Brain microvascular endothelial cell (primary cell): ENCODE measurements around the gene PRKAG3.
"Not testable (repeated sequence)": the region's sequence is repeated elsewhere in the genome, so short reads cannot be mapped to it uniquely, and the experiment has no call there.

Experiments used
- DNase-seq: peaks from one replicate; pipeline ENCODE4 v3.0.0-alpha.2; 2020
- H3K27ac ChIP-seq: fragments of 250-450 bp; sonication (Bioruptor Pico); 2 replicates; pipeline ENCODE4 v1.5.1; 2020; ENCODE audit warnings: mild to moderate bottlenecking, moderate library complexity
- H3K27me3 ChIP-seq: fragments of 250-450 bp; sonication (Bioruptor Pico); replicated peaks from 2 replicates; pipeline ENCODE4 v1.5.1; 2020; ENCODE audit warnings: mild to moderate bottlenecking
- H3K36me3 ChIP-seq: fragments of 250-450 bp; sonication (Bioruptor Pico); replicated peaks from 2 replicates; pipeline ENCODE4 v1.5.1; 2020; ENCODE audit warnings: mild to moderate bottlenecking
- H3K4me3 ChIP-seq: 2 replicates; pipeline ENCODE4 v1.5.1; 2011; ENCODE audit warnings: low read depth, mild to moderate bottlenecking, control low read depth, low read length, moderate library complexity
- in situ Hi-C: cut with HindIII; loops from 2 replicates; pipeline ENCODE4 v1.10.0; 2017; ENCODE audit warnings: low sequenced_read_pairs, low pct_ligation_motif_present
- TF ChIP-seq, protein P1 (sequence below): IDR thresholded peaks from 2 replicates; pipeline ENCODE4 v1.5.1; 2011; ENCODE audit warnings: low read depth, mild to moderate bottlenecking, moderate library complexity, low read length, control low read depth, inconsistent platforms; ENCODE audit errors: missing control alignments

Gene PRKAG3

DNA sequence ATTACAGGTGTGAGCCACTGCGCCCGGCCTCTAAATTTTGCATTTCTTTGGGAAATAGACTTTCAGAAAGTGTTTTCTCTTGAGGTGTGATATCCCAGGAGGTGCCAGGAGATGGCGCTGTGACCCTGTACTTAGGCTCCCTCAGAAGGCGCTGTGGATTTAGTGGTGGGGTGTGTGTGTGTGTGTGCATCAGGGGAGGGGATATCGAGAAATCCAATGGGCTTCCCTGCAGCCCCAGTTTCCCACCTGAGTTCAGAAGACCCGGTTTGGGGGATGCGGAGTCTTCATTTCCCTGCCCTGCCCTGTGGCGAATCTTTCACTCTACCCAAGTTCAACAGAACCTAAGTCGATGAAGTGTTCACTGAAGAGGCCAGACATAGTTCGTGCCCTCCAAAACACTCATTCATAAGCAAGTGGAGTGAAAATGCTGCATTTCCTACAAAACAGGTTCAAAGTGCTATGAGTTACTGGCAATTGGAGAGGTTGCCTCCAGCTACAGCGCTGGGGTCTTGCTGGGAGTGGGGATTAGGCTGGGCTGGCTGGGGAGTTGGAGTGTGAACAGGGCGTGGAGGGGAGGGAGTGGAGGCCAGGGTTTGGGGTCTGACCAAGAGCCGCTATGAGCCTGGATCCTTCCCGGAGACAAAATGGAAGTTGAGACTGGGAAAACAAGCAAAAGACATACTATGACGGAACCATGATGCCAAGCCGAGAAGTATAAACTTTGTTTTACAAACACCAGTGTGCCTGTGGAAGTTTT is 21.5 kb upstream of the PRKAG3 start:
- TF ChIP-seq, protein P1, sequence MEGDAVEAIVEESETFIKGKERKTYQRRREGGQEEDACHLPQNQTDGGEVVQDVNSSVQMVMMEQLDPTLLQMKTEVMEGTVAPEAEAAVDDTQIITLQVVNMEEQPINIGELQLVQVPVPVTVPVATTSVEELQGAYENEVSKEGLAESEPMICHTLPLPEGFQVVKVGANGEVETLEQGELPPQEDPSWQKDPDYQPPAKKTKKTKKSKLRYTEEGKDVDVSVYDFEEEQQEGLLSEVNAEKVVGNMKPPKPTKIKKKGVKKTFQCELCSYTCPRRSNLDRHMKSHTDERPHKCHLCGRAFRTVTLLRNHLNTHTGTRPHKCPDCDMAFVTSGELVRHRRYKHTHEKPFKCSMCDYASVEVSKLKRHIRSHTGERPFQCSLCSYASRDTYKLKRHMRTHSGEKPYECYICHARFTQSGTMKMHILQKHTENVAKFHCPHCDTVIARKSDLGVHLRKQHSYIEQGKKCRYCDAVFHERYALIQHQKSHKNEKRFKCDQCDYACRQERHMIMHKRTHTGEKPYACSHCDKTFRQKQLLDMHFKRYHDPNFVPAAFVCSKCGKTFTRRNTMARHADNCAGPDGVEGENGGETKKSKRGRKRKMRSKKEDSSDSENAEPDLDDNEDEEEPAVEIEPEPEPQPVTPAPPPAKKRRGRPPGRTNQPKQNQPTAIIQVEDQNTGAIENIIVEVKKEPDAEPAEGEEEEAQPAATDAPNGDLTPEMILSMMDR, result peak; percentile 88
- peak; percentile 38 for DNase-seq
- in situ Hi-C loops, result no loop called here

DNA sequence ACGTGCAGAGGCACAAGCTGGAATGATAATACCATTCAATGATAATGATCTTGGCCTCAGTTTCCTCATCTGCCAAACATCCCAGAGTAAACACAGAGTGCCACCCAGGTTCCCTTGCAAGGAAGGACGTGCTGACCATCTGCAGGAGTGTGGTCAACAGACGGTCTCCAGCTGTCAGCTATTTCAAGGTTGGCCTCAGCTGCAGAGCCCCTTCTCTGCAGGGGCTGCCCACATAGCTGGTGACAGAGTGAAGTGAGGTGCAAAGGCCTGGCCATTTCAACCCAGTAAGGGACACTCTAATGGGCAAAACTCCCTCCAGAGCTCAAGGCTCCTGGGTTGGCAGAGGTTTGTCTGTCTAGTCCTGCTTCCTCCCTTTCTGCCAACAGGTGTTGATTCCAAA is 19.7 kb upstream of the PRKAG3 start:
- peaks cover 29% of the 10 kb centered on the region for H3K27me3 ChIP-seq
- H3K36me3 ChIP-seq, result no peaks in the 10 kb centered on the region
- H3K4me3 ChIP-seq, result no peak overlapping the region
- TF ChIP-seq, protein P1, result no peak
- no peak for DNase-seq
- no peak overlapping the region for H3K27ac ChIP-seq
- in situ Hi-C loops, result no loop called here

More for the DNA sequence above, 21.5 kb upstream of the PRKAG3 start:
- no peaks in the 10 kb centered on the region for H3K36me3 ChIP-seq
- no peak overlapping the region for H3K27ac ChIP-seq
- peaks cover 43% of the 10 kb centered on the region for H3K27me3 ChIP-seq
- no peak overlapping the region for H3K4me3 ChIP-seq

DNA sequence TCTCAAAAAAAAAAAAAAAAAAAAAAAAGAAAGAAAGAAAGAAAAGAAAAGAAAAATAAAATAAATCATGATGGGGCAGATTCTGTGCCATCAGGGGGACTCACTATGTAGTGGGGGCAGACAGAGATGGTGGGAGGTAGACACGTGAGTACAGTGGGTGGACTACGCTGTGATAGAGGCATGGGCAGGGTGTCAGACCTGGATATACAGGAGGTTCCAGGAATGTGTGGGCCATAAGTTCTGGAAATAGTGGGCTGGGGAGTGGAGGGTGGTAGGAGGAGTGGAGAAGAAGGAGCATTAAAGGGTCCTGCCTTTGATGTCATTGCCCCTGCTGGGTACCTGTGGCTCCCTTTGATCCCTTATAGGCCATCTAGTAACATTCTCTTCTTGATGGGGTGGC is 19.2 kb upstream of the PRKAG3 start:
- TF ChIP-seq, protein P1, result no peak
- in situ Hi-C loops, result no loop called here
- H3K27me3 ChIP-seq, result peaks cover 24% of the 10 kb centered on the region
- no peak for DNase-seq
- no peak overlapping the region for H3K27ac ChIP-seq
- no peak overlapping the region for H3K4me3 ChIP-seq
- no peaks in the 10 kb centered on the region for H3K36me3 ChIP-seq

DNA sequence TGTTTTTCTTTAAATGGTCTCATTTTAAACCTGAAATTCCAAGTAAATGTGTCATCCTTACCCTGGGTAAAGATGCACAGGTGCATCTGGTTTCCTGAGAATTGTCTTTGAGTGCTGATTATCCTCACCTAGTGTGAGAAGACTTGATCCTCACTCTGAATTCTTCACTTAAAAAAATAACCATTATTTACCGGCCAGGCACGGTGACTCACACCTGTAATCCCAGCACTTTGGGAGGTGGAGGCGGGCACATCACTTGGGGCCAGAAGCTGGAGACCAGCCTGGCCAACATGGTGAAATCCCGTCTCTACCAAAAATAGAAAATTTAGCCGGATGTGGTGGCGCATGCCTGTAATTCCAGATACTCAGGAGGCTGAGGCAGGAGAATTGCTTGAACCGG is 18.1 kb upstream of the PRKAG3 start:
- Histone ChIP-seq H3K27ac (no peak overlapping the region), H3K27me3 (peaks cover 13% of the 10 kb centered on the region), H3K4me3 (no peak overlapping the region), H3K36me3 (no peaks in the 10 kb centered on the region)
- TF ChIP-seq, protein P1, result no peak
- DNase-seq, result no peak
- in situ Hi-C loops, result no loop called here

DNA sequence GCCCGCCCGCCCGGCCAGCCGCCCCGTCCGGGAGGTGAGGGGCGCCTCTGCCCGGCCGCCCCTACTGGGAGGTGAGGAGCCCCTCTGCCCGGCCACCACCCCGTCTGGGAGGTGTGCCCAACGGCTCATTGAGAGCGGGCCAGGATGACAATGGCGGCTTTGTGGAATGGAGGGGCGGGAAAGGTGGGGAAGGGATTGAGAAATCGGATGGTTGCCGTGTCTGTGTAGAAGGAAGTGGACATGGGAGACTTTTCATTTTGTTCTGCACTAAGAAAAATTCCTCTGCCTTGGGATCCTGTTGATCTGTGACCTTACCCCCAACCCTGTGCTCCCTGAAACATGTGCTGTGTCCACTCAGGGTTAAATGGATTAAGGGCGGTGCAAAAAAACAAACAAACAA is 15.4 kb upstream of the PRKAG3 start:
- in situ Hi-C loops, H3K27me3 ChIP-seq, H3K27ac ChIP-seq, H3K36me3 ChIP-seq, DNase-seq, H3K4me3 ChIP-seq: not testable (repeated sequence)

DNA sequence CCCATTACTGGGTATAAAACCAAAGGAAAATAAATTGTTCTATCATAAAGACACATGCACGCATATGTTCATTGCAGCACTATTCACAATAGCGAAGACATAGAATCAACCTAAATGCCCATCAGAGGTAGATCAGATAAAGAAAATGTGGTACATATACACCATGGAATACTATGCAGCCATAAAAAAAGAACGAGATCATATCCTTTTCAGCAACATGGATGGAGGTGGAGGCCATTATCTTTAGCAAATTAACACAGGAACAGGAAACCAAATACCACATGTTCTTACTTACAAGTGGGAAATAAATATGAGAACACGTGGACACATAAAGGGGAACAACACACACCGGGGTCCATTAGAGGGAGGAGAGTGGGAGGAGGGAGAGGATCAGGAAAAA is 12.7 kb upstream of the PRKAG3 start:
- in situ Hi-C loops, DNase-seq, H3K27me3 ChIP-seq, H3K36me3 ChIP-seq, H3K27ac ChIP-seq, H3K4me3 ChIP-seq: not testable (repeated sequence)

GRCh38 chr2:218839888-218840287 is 8.3 kb upstream of the PRKAG3 start:
- Histone ChIP-seq H3K27ac (no peak overlapping the region), H3K4me3 (no peak overlapping the region), H3K36me3 (no peaks in the 10 kb centered on the region), H3K27me3 (no peaks in the 10 kb centered on the region)
- no peak for DNase-seq
- in situ Hi-C loops, result no loop called here
- TF ChIP-seq, protein P1, result no peak
